NT2/D1 (cell line): ENCODE data around the gene FASTK.

Source experiments
- SUZ12 ChIP-seq: IDR thresholded peaks from 2 replicates; pipeline ENCODE4 v1.6.1; 2011; ENCODE audit not compliant: insufficient read length, insufficient read depth; ENCODE audit errors: extremely low read depth
- YY1 ChIP-seq: IDR thresholded peaks from 2 replicates; pipeline ENCODE4 v1.6.1; 2011; ENCODE audit not compliant: insufficient read length, insufficient read depth

DNA sequence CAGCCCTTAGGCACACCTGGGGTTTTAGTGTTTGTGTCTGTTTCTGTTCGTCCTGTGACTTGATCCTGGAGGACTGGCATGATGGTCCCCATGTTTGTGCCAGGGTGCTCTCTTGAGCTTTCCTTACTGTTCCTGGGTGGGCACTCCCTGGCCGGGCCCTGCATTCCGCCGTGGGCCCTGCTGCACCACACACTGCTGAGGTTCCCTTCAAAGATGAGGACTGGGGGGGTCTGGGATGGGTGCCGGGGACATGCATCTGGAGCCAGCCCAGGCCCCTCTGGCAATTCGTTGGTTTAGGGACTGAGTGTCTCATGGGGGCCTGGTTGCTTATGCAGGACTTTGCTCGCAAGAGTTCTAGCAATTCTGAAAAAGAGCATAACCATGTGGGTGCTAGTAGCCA, 10.4 kb upstream of the FASTK start:
- TF ChIP-seq YY1 (no peak), SUZ12 (no peak)
